HepG2 (cell line): ENCODE measurements around the gene DTYMK. TPM values are rescaled to one million over a fixed set of nuclear protein-coding genes. Genes with fewer than 3 reads are reported as not detected.

Source experiments
- HES4 ChIP-seq: sonication (generic); formaldehyde crosslinking; IDR thresholded peaks from 2 replicates; pipeline ENCODE4 v1.9.0; 2021; ENCODE audit warnings: mild to moderate bottlenecking, missing genetic modification reagents, borderline replicate concordance
- MBD4 ChIP-seq: IDR thresholded peaks from 2 replicates; pipeline ENCODE4 v1.6.1; 2012; ENCODE audit warnings: low read length, inconsistent platforms, borderline replicate concordance
- MBNL3 ChIP-seq: fragments of 250-450 bp; sonication (Bioruptor Pico); conservative IDR thresholded peaks from 2 replicates; pipeline ENCODE4 v1.8.0; 2022; ENCODE audit warnings: mild to moderate bottlenecking, inconsistent platforms
- MTERF4 ChIP-seq: sonication (generic); formaldehyde crosslinking; IDR thresholded peaks from 2 replicates; pipeline ENCODE4 v1.8.0; 2023; ENCODE audit warnings: mild to moderate bottlenecking, missing genetic modification reagents
- NCOA5 ChIP-seq: sonication (generic); formaldehyde crosslinking; IDR thresholded peaks from 2 replicates; pipeline ENCODE4 v1.4.0; 2020; ENCODE audit warnings: missing genetic modification reagents
- PITX1 ChIP-seq: sonication (generic); formaldehyde crosslinking; IDR thresholded peaks from 2 replicates; pipeline ENCODE4 v1.5.1; 2020; ENCODE audit warnings: mild to moderate bottlenecking, missing genetic modification reagents
- SP140L ChIP-seq: sonication (generic); formaldehyde crosslinking; IDR thresholded peaks from 2 replicates; pipeline ENCODE4 v1.4.0; 2020; ENCODE audit warnings: missing genetic modification reagents, borderline replicate concordance
- SP4 ChIP-seq: sonication (generic); formaldehyde crosslinking; IDR thresholded peaks from 2 replicates; pipeline ENCODE4 v1.8.1; 2023; ENCODE audit warnings: mild to moderate bottlenecking, missing genetic modification reagents
- ZBTB33 ChIP-seq: sonication (generic); formaldehyde crosslinking; IDR thresholded peaks from 2 replicates; pipeline ENCODE4 v1.4.0; 2020; ENCODE audit warnings: missing genetic modification reagents
- ZFP62 ChIP-seq: sonication (generic); formaldehyde crosslinking; IDR thresholded peaks from 2 replicates; pipeline ENCODE4 v1.4.0; 2020; ENCODE audit warnings: missing genetic modification reagents
- ZFY ChIP-seq: sonication (generic); formaldehyde crosslinking; IDR thresholded peaks from 2 replicates; pipeline ENCODE4 v1.4.0; 2020; ENCODE audit warnings: missing genetic modification reagents
- ZNF275 ChIP-seq: sonication (generic); formaldehyde crosslinking; IDR thresholded peaks from 2 replicates; pipeline ENCODE4 v1.8.0; 2022; ENCODE audit warnings: missing genetic modification reagents, mild to moderate bottlenecking, inconsistent platforms, borderline replicate concordance
- ZNF282 ChIP-seq: fragments of 450-650 bp; IDR thresholded peaks from 2 replicates; pipeline ENCODE4 v1.6.1; 2018; ENCODE audit not compliant: partially characterized antibody
- ZNF781 ChIP-seq: sonication (generic); formaldehyde crosslinking; IDR thresholded peaks from 2 replicates; pipeline ENCODE4 v1.5.1; 2020; ENCODE audit warnings: borderline replicate concordance, mild to moderate bottlenecking, missing genetic modification reagents; ENCODE audit errors: not compliant biosample characterization
- polyA plus RNA-seq, 8 experiments: library from polyadenylated mRNA; depleted of rRNA in 3 of 8; stranded (reverse) in 7 of 8; unstranded in 1 of 8; fragments of >200 nt; fragmentation: Illumina TruSeq in 4 of 8; extraction: Trizol in 4 of 8; gene quantifications; 2 replicates each; pipeline versions ENCODE4 v1.2.1 to v1.2.3, GENCODE V29; 2011 to 2016; ENCODE audit warnings: low read depth in 4 of 8, missing spikeins in 1 of 8, mixed read lengths in 1 of 8; ENCODE audit not compliant: insufficient read depth in 1 of 8
- total RNA-seq, 5 experiments: library from RNA; depleted of rRNA; stranded (reverse); fragments of >200 nt; fragmentation: Illumina TruSeq; extraction: Trizol; gene quantifications; 2 replicates each; pipeline ENCODE4 v1.2.3, GENCODE V29; 2016; ENCODE audit warnings: low read depth in 1 of 5
- TF ChIP-seq, protein P1 (sequence below): sonication (generic); formaldehyde crosslinking; IDR thresholded peaks from 2 replicates; pipeline ENCODE4 v1.5.1; 2020; ENCODE audit warnings: missing genetic modification reagents, mild to moderate bottlenecking, borderline replicate concordance
- TF ChIP-seq, protein P2 (sequence below): IDR thresholded peaks from 2 replicates; pipeline ENCODE4 v1.4.0; 2020; ENCODE audit warnings: mild to moderate bottlenecking, missing genetic modification reagents
- TF ChIP-seq, protein P3 (sequence below): sonication (generic); formaldehyde crosslinking; IDR thresholded peaks from 2 replicates; pipeline ENCODE4 v1.5.0; 2020; ENCODE audit warnings: mild to moderate bottlenecking, missing genetic modification reagents, borderline replicate concordance

Gene DTYMK
- total and polyA plus RNA-seq, 2 of the 13 experiments (the other 11 are each of a cell fraction or from before 2014, with no cell fraction given): 57.5 to 134 TPM

- TF ChIP-seq MBNL3 (CRISPR knock-in tag) (no peak), MTERF4 (CRISPR knock-in tag) (no peak), SP4 (CRISPR knock-in tag) (peak; percentile 64; the same call in 1 of the 2 replicates), ZFY (CRISPR knock-in tag) (no peak), ZNF282 (no peak), NCOA5 (no peak), ZFP62 (CRISPR knock-in tag) (no peak), MBD4 (0 out of 2 replicates have a peak, but pooled peaks have one; percentile 34), ZBTB33 (CRISPR knock-in tag) (peak; percentile 93), ZNF781 (CRISPR knock-in tag) (no peak), ZNF275 (CRISPR knock-in tag) (no peak), HES4 (CRISPR knock-in tag) (no peak), PITX1 (CRISPR knock-in tag) (0 out of 2 replicates have a peak, but pooled peaks have one; percentile 11), SP140L (no peak)
- TF ChIP-seq, protein P1, sequence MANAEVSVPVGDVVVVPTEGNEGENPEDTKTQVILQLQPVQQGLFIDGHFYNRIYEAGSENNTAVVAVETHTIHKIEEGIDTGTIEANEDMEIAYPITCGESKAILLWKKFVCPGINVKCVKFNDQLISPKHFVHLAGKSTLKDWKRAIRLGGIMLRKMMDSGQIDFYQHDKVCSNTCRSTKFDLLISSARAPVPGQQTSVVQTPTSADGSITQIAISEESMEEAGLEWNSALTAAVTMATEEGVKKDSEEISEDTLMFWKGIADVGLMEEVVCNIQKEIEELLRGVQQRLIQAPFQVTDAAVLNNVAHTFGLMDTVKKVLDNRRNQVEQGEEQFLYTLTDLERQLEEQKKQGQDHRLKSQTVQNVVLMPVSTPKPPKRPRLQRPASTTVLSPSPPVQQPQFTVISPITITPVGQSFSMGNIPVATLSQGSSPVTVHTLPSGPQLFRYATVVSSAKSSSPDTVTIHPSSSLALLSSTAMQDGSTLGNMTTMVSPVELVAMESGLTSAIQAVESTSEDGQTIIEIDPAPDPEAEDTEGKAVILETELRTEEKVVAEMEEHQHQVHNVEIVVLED (CRISPR knock-in tag): no peak; the same call in 1 of the 2 replicates
- TF ChIP-seq, protein P2, sequence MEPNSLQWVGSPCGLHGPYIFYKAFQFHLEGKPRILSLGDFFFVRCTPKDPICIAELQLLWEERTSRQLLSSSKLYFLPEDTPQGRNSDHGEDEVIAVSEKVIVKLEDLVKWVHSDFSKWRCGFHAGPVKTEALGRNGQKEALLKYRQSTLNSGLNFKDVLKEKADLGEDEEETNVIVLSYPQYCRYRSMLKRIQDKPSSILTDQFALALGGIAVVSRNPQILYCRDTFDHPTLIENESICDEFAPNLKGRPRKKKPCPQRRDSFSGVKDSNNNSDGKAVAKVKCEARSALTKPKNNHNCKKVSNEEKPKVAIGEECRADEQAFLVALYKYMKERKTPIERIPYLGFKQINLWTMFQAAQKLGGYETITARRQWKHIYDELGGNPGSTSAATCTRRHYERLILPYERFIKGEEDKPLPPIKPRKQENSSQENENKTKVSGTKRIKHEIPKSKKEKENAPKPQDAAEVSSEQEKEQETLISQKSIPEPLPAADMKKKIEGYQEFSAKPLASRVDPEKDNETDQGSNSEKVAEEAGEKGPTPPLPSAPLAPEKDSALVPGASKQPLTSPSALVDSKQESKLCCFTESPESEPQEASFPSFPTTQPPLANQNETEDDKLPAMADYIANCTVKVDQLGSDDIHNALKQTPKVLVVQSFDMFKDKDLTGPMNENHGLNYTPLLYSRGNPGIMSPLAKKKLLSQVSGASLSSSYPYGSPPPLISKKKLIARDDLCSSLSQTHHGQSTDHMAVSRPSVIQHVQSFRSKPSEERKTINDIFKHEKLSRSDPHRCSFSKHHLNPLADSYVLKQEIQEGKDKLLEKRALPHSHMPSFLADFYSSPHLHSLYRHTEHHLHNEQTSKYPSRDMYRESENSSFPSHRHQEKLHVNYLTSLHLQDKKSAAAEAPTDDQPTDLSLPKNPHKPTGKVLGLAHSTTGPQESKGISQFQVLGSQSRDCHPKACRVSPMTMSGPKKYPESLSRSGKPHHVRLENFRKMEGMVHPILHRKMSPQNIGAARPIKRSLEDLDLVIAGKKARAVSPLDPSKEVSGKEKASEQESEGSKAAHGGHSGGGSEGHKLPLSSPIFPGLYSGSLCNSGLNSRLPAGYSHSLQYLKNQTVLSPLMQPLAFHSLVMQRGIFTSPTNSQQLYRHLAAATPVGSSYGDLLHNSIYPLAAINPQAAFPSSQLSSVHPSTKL: no peak
- TF ChIP-seq, protein P3, sequence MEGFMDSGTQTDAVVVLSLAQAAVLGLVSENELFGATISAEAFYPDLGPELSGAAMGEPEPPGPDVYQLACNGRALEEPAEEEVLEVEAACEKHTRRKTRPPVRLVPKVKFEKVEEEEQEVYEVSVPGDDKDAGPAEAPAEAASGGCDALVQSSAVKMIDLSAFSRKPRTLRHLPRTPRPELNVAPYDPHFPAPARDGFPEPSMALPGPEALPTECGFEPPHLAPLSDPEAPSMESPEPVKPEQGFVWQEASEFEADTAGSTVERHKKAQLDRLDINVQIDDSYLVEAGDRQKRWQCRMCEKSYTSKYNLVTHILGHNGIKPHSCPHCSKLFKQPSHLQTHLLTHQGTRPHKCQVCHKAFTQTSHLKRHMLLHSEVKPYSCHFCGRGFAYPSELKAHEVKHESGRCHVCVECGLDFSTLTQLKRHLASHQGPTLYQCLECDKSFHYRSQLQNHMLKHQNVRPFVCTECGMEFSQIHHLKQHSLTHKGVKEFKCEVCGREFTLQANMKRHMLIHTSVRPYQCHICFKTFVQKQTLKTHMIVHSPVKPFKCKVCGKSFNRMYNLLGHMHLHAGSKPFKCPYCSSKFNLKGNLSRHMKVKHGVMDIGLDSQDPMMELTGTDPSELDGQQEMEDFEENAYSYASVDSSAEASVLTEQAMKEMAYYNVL (CRISPR knock-in tag): no peak
Measured at GRCh38 chr2:241659150-241659739, 27.4 kb downstream of the DTYMK start (continued).
